ENCODE results near the gene GPC1. TPM values are rescaled to one million over a fixed set of nuclear protein-coding genes. Genes with fewer than 3 reads are reported as not detected.
A peak's percentile ranks its signal among the peaks of the same experiment; 100 is the strongest.
"Not testable (repeated sequence)": the region's sequence is repeated elsewhere in the genome, so short reads cannot be mapped to it uniquely, and the experiment has no call there.

GPC1 gene
- total and polyA plus RNA-seq, 5 donors: 75.8 to 118 (median 100) TPM

GRCh38 chr2:240482141-240482540 is 46.7 kb downstream of the GPC1 start:
- ATAC-seq: no peak

GRCh38 chr2:240491483-240491882 is 56.0 kb downstream of the GPC1 start:
- no peak overlapping the region for H3K4me3 ChIP-seq (ENCODE audit: low read length)
- no peaks in the 10 kb centered on the region for H3K9me3 ChIP-seq (ENCODE audit: control insufficient read depth, low read length)
- no peaks in the 10 kb centered on the region for H3K27me3 ChIP-seq (ENCODE audit: control insufficient read depth, insufficient read depth)
- intact Hi-C loops (cut with DNase I): no loop called here
- no peaks in the 10 kb centered on the region for H3K4me1 ChIP-seq (ENCODE audit: control insufficient read depth, insufficient read depth, low read length)
- 78% methylated on average over 2 of the region's 2 CpGs for WGBS
- DNase-seq (no peak), ATAC-seq (no peak)
- no peak overlapping the region for H3K27ac ChIP-seq (ENCODE audit: low read length)

More at GRCh38 chr2:240482141-240482540, 46.7 kb downstream of the GPC1 start:
- Histone ChIP-seq H3K27ac (ENCODE audit: low read length) (no peak overlapping the region), H3K4me3 (ENCODE audit: low read length) (no peak overlapping the region), H3K27me3 (ENCODE audit: control insufficient read depth, insufficient read depth) (no peaks in the 10 kb centered on the region), H3K4me1 (ENCODE audit: control insufficient read depth, insufficient read depth, low read length) (no peaks in the 10 kb centered on the region), H3K9me3 (ENCODE audit: control insufficient read depth, low read length) (no peaks in the 10 kb centered on the region)
- no peak for DNase-seq
- intact Hi-C loops (cut with DNase I): no loop called here
- WGBS: 97% methylated on average over 11 of the region's 11 CpGs

GRCh38 chr2:240494194-240494793 is 58.8 kb downstream of the GPC1 start:
- DNase-seq (no peak), ATAC-seq (peak in 1 of 2 donors; percentile 26)
- Histone ChIP-seq H3K4me3 (ENCODE audit: low read length) (no peak overlapping the region), H3K9me3 (ENCODE audit: control insufficient read depth, low read length) (no peaks in the 10 kb centered on the region), H3K27me3 (ENCODE audit: control insufficient read depth, insufficient read depth) (no peaks in the 10 kb centered on the region), H3K4me1 (ENCODE audit: control insufficient read depth, insufficient read depth, low read length) (no peaks in the 10 kb centered on the region), H3K27ac (ENCODE audit: low read length) (no peak overlapping the region)
- 92% methylated on average over 1 of the region's 1 CpG for WGBS
- intact Hi-C loops (cut with DNase I): no loop called here

GRCh38 chr2:240494942-240495341 is 59.5 kb downstream of the GPC1 start:
- H3K4me1 ChIP-seq (ENCODE audit: control insufficient read depth, insufficient read depth, low read length); H3K4me3 ChIP-seq (ENCODE audit: low read length); H3K27ac ChIP-seq (ENCODE audit: low read length); H3K27me3 ChIP-seq (ENCODE audit: control insufficient read depth, insufficient read depth); H3K9me3 ChIP-seq (ENCODE audit: control insufficient read depth, low read length); ATAC-seq; intact Hi-C loops (cut with DNase I); DNase-seq: not testable (repeated sequence)
- 69% methylated on average over 11 of the region's 11 CpGs for WGBS

GRCh38 chr2:240497082-240497481 is 61.6 kb downstream of the GPC1 start:
- DNase-seq; intact Hi-C loops (cut with DNase I); H3K27me3 ChIP-seq (ENCODE audit: control insufficient read depth, insufficient read depth); ATAC-seq; H3K9me3 ChIP-seq (ENCODE audit: control insufficient read depth, low read length); H3K4me3 ChIP-seq (ENCODE audit: low read length); H3K27ac ChIP-seq (ENCODE audit: low read length); H3K4me1 ChIP-seq (ENCODE audit: control insufficient read depth, insufficient read depth, low read length): not testable (repeated sequence)
- 97% methylated on average over 7 of the region's 7 CpGs for WGBS

GRCh38 chr2:240498171-240498957 is 62.9 kb downstream of the GPC1 start:
- Histone ChIP-seq H3K27ac (ENCODE audit: low read length) (no peak overlapping the region), H3K27me3 (ENCODE audit: control insufficient read depth, insufficient read depth) (no peaks in the 10 kb centered on the region), H3K4me1 (ENCODE audit: control insufficient read depth, insufficient read depth, low read length) (no peaks in the 10 kb centered on the region), H3K4me3 (ENCODE audit: low read length) (no peak overlapping the region), H3K9me3 (ENCODE audit: control insufficient read depth, low read length) (no peaks in the 10 kb centered on the region)
- DNase-seq (no peak), ATAC-seq (no peak)
- intact Hi-C loops (cut with DNase I): no loop called here
- WGBS: 90% methylated on average over 13 of the region's 13 CpGs

- intact Hi-C loops (cut with DNase I): no loop called here
- no peaks in the 10 kb centered on the region for H3K4me1 ChIP-seq (ENCODE audit: control insufficient read depth, insufficient read depth, low read length)
- no peak overlapping the region for H3K27ac ChIP-seq (ENCODE audit: low read length)
- ATAC-seq: no peak
- no peaks in the 10 kb centered on the region for H3K27me3 ChIP-seq (ENCODE audit: control insufficient read depth, insufficient read depth)
- 96% methylated on average over 9 of the region's 9 CpGs for WGBS
- DNase-seq: no peak
- no peaks in the 10 kb centered on the region for H3K9me3 ChIP-seq (ENCODE audit: control insufficient read depth, low read length)
- no peak overlapping the region for H3K4me3 ChIP-seq (ENCODE audit: low read length)
Observed at GRCh38 chr2:240498958-240499260, 63.4 kb downstream of the GPC1 start.

GRCh38 chr2:240499309-240500301 is 64.1 kb downstream of the GPC1 start:
- H3K27ac ChIP-seq (ENCODE audit: low read length): no peak overlapping the region
- H3K27me3 ChIP-seq (ENCODE audit: control insufficient read depth, insufficient read depth): no peaks in the 10 kb centered on the region
- ATAC-seq (peak; percentile 9 to 30), DNase-seq (peak in 1 of 3 donors; percentile 44)
- 94% methylated on average over 32 of the region's 32 CpGs for WGBS
- H3K4me1 ChIP-seq (ENCODE audit: control insufficient read depth, insufficient read depth, low read length): no peaks in the 10 kb centered on the region
- intact Hi-C loops (cut with DNase I): no loop called here
- no peaks in the 10 kb centered on the region for H3K9me3 ChIP-seq (ENCODE audit: control insufficient read depth, low read length)
- H3K4me3 ChIP-seq (ENCODE audit: low read length): no peak overlapping the region

GRCh38 chr2:240500561-240501423 is 65.3 kb downstream of the GPC1 start:
- Histone ChIP-seq H3K4me3 (ENCODE audit: low read length) (no peak overlapping the region), H3K9me3 (ENCODE audit: control insufficient read depth, low read length) (no peaks in the 10 kb centered on the region), H3K27ac (ENCODE audit: low read length) (no peak overlapping the region), H3K27me3 (ENCODE audit: control insufficient read depth, insufficient read depth) (no peaks in the 10 kb centered on the region), H3K4me1 (ENCODE audit: control insufficient read depth, insufficient read depth, low read length) (no peaks in the 10 kb centered on the region)
- ATAC-seq (no peak), DNase-seq (no peak)
- intact Hi-C loops (cut with DNase I): no loop called here
- 93% methylated on average over 24 of the region's 24 CpGs for WGBS

GRCh38 chr2:240501531-240501991 is 66.1 kb downstream of the GPC1 start:
- H3K4me1 ChIP-seq (ENCODE audit: control insufficient read depth, insufficient read depth, low read length): no peaks in the 10 kb centered on the region
- H3K4me3 ChIP-seq (ENCODE audit: low read length): no peak overlapping the region
- H3K27me3 ChIP-seq (ENCODE audit: control insufficient read depth, insufficient read depth): no peaks in the 10 kb centered on the region
- intact Hi-C loops (cut with DNase I): no loop called here
- no peaks in the 10 kb centered on the region for H3K9me3 ChIP-seq (ENCODE audit: control insufficient read depth, low read length)
- ATAC-seq (no peak), DNase-seq (no peak)
- 92% methylated on average over 13 of the region's 13 CpGs for WGBS
- H3K27ac ChIP-seq (ENCODE audit: low read length): no peak overlapping the region

Data from right cardiac atrium (tissue), 5 donors.